NT2/D1 (cell line): ENCODE data around the gene DNAJC12.

Experiments used
- SUZ12 ChIP-seq: IDR thresholded peaks from 2 replicates; pipeline ENCODE4 v1.6.1; 2011; ENCODE audit not compliant: insufficient read length, insufficient read depth; ENCODE audit errors: extremely low read depth
- YY1 ChIP-seq: IDR thresholded peaks from 2 replicates; pipeline ENCODE4 v1.6.1; 2011; ENCODE audit not compliant: insufficient read length, insufficient read depth

- TF ChIP-seq SUZ12 (no peak), YY1 (no peak)
Measured at GRCh38 chr10:67780759-67781538, 57.0 kb downstream of the DNAJC12 start.
